H1 (cell line): ENCODE results near the gene TP73. TPM values are rescaled to one million over a fixed set of nuclear protein-coding genes. Genes with fewer than 3 reads are reported as not detected.
A peak's percentile ranks its signal among the peaks of the same experiment; 100 is the strongest.

Experiments
- CTCF ChIA-PET: fragments of 300-600 bp; sonication (Branson Sonifier 250); formaldehyde crosslinking; loops from one replicate; lab custom pipeline; 2021; ENCODE audit not compliant: partially characterized antibody; lab: Charles Lee
- POLR2A ChIA-PET: fragments of 300-600 bp; sonication (Branson Sonifier 250); formaldehyde crosslinking; loops from one replicate; lab custom pipeline; 2021; ENCODE audit warnings: inconsistent platforms; ENCODE audit not compliant: partially characterized antibody; lab: Charles Lee
- DNase-seq, 2 experiments: peaks; one replicate each; pipeline versions ENCODE4 v3.0.0 to v3.0.0-alpha.2; 2010 to 2022; ENCODE audit warnings: low spot score in 2 of 2, low read depth in 1 of 2, mixed read lengths in 1 of 2
- FAIRE-seq: peaks from 2 replicates; lab custom pipeline; 2011; peaks lifted over from hg19 to GRCh38; lab: Jason Lieb, UNC
- H2AFZ ChIP-seq: 2 replicates; pipeline ENCODE4 v1.8.1; 2012; ENCODE audit warnings: low read length, inconsistent platforms
- H2AK5ac ChIP-seq: 2 replicates; pipeline ENCODE4 v1.6.1; 2013; ENCODE audit warnings: low read depth, low read length
- H2BK120ac ChIP-seq: replicated peaks from 2 replicates; pipeline ENCODE3; 2013; ENCODE audit warnings: low read depth, low read length, inconsistent platforms
- H2BK12ac ChIP-seq: 2 replicates; pipeline ENCODE4 v1.6.1; 2013; ENCODE audit warnings: low read depth, low read length
- H2BK15ac ChIP-seq: 2 replicates; pipeline ENCODE4 v1.6.1; 2013; ENCODE audit warnings: low read length
- H2BK20ac ChIP-seq: 2 replicates; pipeline ENCODE4 v1.6.1; 2013; ENCODE audit warnings: low read length
- H2BK5ac ChIP-seq: 2 replicates; pipeline ENCODE4 v1.6.1; 2013; ENCODE audit warnings: low read depth, low read length
- H3K14ac ChIP-seq: 2 replicates; pipeline ENCODE4 v1.6.1; 2013; ENCODE audit warnings: inconsistent platforms; ENCODE audit not compliant: insufficient read length
- H3K18ac ChIP-seq: 2 replicates; pipeline ENCODE4 v1.6.1; 2013; ENCODE audit warnings: low read length; ENCODE audit errors: extremely low read depth
- H3K23ac ChIP-seq: 2 replicates; pipeline ENCODE4 v1.6.1; 2013; ENCODE audit warnings: inconsistent platforms; ENCODE audit not compliant: insufficient read length
- H3K23me2 ChIP-seq: 2 replicates; pipeline ENCODE4 v1.6.1; 2013; ENCODE audit warnings: low read depth, low read length
- H3K27ac ChIP-seq: 2 replicates; pipeline ENCODE4 v1.6.1; 2011; ENCODE audit warnings: low read depth, low read length, inconsistent platforms
- H3K27me3 ChIP-seq, 4 experiments: replicated peaks in 1 of 4; 1 replicate in 1 of 4; 2 replicates in 3 of 4; pipeline versions ENCODE4 v1.6.1 to v1.8.1; 2011 to 2013; ENCODE audit warnings: low read length in 3 of 4, mild to moderate bottlenecking in 3 of 4, inconsistent platforms in 2 of 4, mixed read lengths in 2 of 4, moderate library complexity in 1 of 4; ENCODE audit not compliant: control insufficient read depth in 3 of 4, insufficient read depth in 3 of 4; ENCODE audit errors: extremely low read depth in 1 of 4
- H3K36me3 ChIP-seq, 4 experiments: 2 replicates each; pipeline versions ENCODE4 v1.6.1 to v1.8.1; 2011 to 2013; ENCODE audit warnings: mild to moderate bottlenecking in 4 of 4, low read length in 3 of 4, moderate library complexity in 2 of 4, control low read depth in 1 of 4, inconsistent platforms in 1 of 4; ENCODE audit not compliant: insufficient read depth in 4 of 4, control insufficient read depth in 2 of 4
- H3K4ac ChIP-seq: replicated peaks from 2 replicates; pipeline ENCODE3; 2013; ENCODE audit warnings: low read length, low read depth, mixed read lengths, inconsistent platforms; ENCODE audit not compliant: insufficient read length
- H3K4me1 ChIP-seq, 4 experiments: replicated peaks in 1 of 4; 1 replicate in 1 of 4; 2 replicates in 3 of 4; pipeline versions ENCODE4 v1.6.1 to v1.8.1; 2011 to 2013; ENCODE audit warnings: low read length in 3 of 4, inconsistent platforms in 2 of 4, mixed read lengths in 1 of 4; ENCODE audit not compliant: insufficient read depth in 4 of 4, control insufficient read depth in 3 of 4
- H3K4me2 ChIP-seq, 2 experiments: 2 replicates each; pipeline versions ENCODE4 v1.6.1 to v1.8.1; 2011 to 2013; ENCODE audit warnings: low read depth in 2 of 2, low read length in 2 of 2, control low read depth in 1 of 2, inconsistent platforms in 1 of 2, mild to moderate bottlenecking in 1 of 2; ENCODE audit not compliant: insufficient read depth in 1 of 2
- H3K4me3 ChIP-seq, 4 experiments: fragments of 200-600, 300-600 bp in 1 of 4; sonication (generic), shearing (Covaris generic), sonication (Bioruptor Twin) in 1 of 4; 2 replicates each; pipeline versions ENCODE4 v1.5.1 to v1.8.1; 2011 to 2016; ENCODE audit warnings: low read length in 4 of 4, low read depth in 3 of 4, control low read depth in 2 of 4, inconsistent platforms in 2 of 4, mild to moderate bottlenecking in 2 of 4, mixed read lengths in 1 of 4, moderate library complexity in 1 of 4; ENCODE audit not compliant: insufficient read depth in 2 of 4; ENCODE audit errors: extremely low read depth in 1 of 4
- H3K56ac ChIP-seq: replicated peaks from 2 replicates; pipeline ENCODE3; 2013; ENCODE audit warnings: low read depth, mild to moderate bottlenecking, mixed read lengths, low read length, inconsistent platforms; ENCODE audit not compliant: insufficient read length
- H3K79me1 ChIP-seq: 2 replicates; pipeline ENCODE4 v1.6.1; 2013; ENCODE audit warnings: low read depth, low read length, control low read depth
- H3K79me2 ChIP-seq, 2 experiments: 2 replicates each; pipeline versions ENCODE4 v1.6.1 to v1.8.1; 2012 to 2013; ENCODE audit warnings: low read length in 2 of 2, mild to moderate bottlenecking in 2 of 2, inconsistent platforms in 1 of 2; ENCODE audit not compliant: insufficient read depth in 2 of 2, control insufficient read depth in 1 of 2
- H3K9ac ChIP-seq, 4 experiments: replicated peaks in 1 of 4; 1 replicate in 1 of 4; 2 replicates in 3 of 4; pipeline versions ENCODE4 v1.6.1 to v1.8.1; 2011 to 2013; ENCODE audit warnings: low read depth in 3 of 4, low read length in 3 of 4, control low read depth in 2 of 4, mild to moderate bottlenecking in 2 of 4, moderate library complexity in 2 of 4, inconsistent platforms in 1 of 4; ENCODE audit errors: extremely low read depth in 1 of 4
- H3K9me3 ChIP-seq, 2 experiments: 2 replicates each; pipeline versions ENCODE4 v1.6.1 to v1.8.1; 2012 to 2013; ENCODE audit warnings: mild to moderate bottlenecking in 2 of 2, moderate library complexity in 2 of 2, control low read depth in 1 of 2, inconsistent platforms in 1 of 2, low read depth in 1 of 2, low read length in 1 of 2, mixed read lengths in 1 of 2; ENCODE audit not compliant: insufficient read depth in 2 of 2
- H4K20me1 ChIP-seq, 2 experiments: replicated peaks in 1 of 2; 2 replicates each; pipeline versions ENCODE3 to v1.8.1; 2011 to 2013; ENCODE audit warnings: inconsistent platforms in 2 of 2, low read length in 2 of 2, mild to moderate bottlenecking in 1 of 2; ENCODE audit not compliant: insufficient read depth in 2 of 2, control insufficient read depth in 1 of 2
- H4K5ac ChIP-seq: 2 replicates; pipeline ENCODE4 v1.6.1; 2013; ENCODE audit warnings: low read length, low read depth, mixed read lengths, inconsistent platforms; ENCODE audit not compliant: insufficient read length
- H4K8ac ChIP-seq: 2 replicates; pipeline ENCODE4 v1.8.0; 2013; ENCODE audit warnings: mild to moderate bottlenecking, moderate library complexity, low read length, inconsistent platforms; ENCODE audit not compliant: insufficient read depth; ENCODE audit errors: extremely low read depth
- H4K91ac ChIP-seq: replicated peaks from 2 replicates; pipeline ENCODE3; 2013; ENCODE audit warnings: low read length, mixed read lengths, inconsistent platforms; ENCODE audit not compliant: insufficient read length
- BCL11A ChIP-seq, 2 experiments: IDR thresholded peaks; one replicate each; pipeline ENCODE4 v1.6.1; 2011; ENCODE audit warnings: low read depth in 2 of 2, low read length in 2 of 2, mild to moderate bottlenecking in 2 of 2
- NRF1 ChIP-seq: IDR thresholded peaks from 2 replicates; pipeline ENCODE4 v1.6.1; 2011; ENCODE audit warnings: mild to moderate bottlenecking, low read depth, low read length, improper control_type of control experiment
- RBBP5 ChIP-seq: IDR thresholded peaks from 2 replicates; pipeline ENCODE4 v1.7.1; 2012; ENCODE audit warnings: low read depth, mild to moderate bottlenecking, inconsistent platforms, low read length, moderate library complexity, borderline replicate concordance
- SIN3A ChIP-seq, 2 experiments: IDR thresholded peaks in 1 of 2; conservative IDR thresholded peaks in 1 of 2; 2 replicates each; pipeline ENCODE4 v1.6.1; 2011 to 2012; ENCODE audit warnings: low read length in 2 of 2, improper control_type of control experiment in 1 of 2, low read depth in 1 of 2, mild to moderate bottlenecking in 1 of 2
- SP2 ChIP-seq: IDR thresholded peaks from 2 replicates; pipeline ENCODE4 v1.6.1; 2012; ENCODE audit warnings: mild to moderate bottlenecking, low read length, inconsistent platforms
- SRF ChIP-seq: IDR thresholded peaks from 2 replicates; pipeline ENCODE4 v1.6.1; 2011; ENCODE audit warnings: mild to moderate bottlenecking, low read depth, low read length, moderate library complexity
- TAF1 ChIP-seq: IDR thresholded peaks from 2 replicates; pipeline ENCODE4 v1.6.1; 2011; ENCODE audit warnings: mild to moderate bottlenecking, low read depth, low read length
- WGBS, 2 experiments: shearing (Covaris generic) in 1 of 2; methylation state at CpG; one replicate each; pipeline versions ENCODE4 v1.1.6 to v1.1.7; 2013 to 2015; ENCODE audit warnings: low lambda C conversion rate in 2 of 2, mixed read lengths in 2 of 2, inconsistent platforms in 1 of 2, low coverage in 1 of 2, missing lambda C conversion rate in 1 of 2; ENCODE audit not compliant: insufficient replicate concordance in 2 of 2, insufficient coverage in 1 of 2, insufficient read length in 1 of 2; ENCODE audit errors: extremely low coverage in 1 of 2, missing lambda C conversion rate in 1 of 2; 5-methylcytosine and 5-hydroxymethylcytosine counted together
- polyA plus RNA-seq, 7 experiments: library from polyadenylated mRNA; depleted of rRNA in 3 of 7; stranded (reverse) in 5 of 7; unstranded in 2 of 7; fragments of >200 nt in 5 of 7; fragments of 200-250 nt in 2 of 7; gene quantifications; 1 replicate in 5 of 7; 2 replicates in 1 of 7; 4 replicates in 1 of 7; pipeline versions ENCODE4 v1.2.1 to v1.2.3, GENCODE V29; 2011 to 2013; ENCODE audit warnings: missing spikeins in 2 of 7, mixed read lengths in 2 of 7
- total RNA-seq: library from RNA; stranded (reverse); fragmentation: NEBNext Ultra II Directional; extraction: Animal tissue kit (Norgen Biotek cat#: 25700); gene quantifications from 2 replicates; pipeline ENCODE4 v1.2.1, GENCODE V29; 2021
- TF ChIP-seq, protein P1 (sequence below), 3 experiments: IDR thresholded peaks; 1 replicate in 2 of 3; 2 replicates in 1 of 3; pipeline versions ENCODE4 v1.5.1 to v1.6.1; 2011; ENCODE audit warnings: low read length in 3 of 3, mild to moderate bottlenecking in 3 of 3, inconsistent platforms in 2 of 3, low read depth in 1 of 3, moderate library complexity in 1 of 3; ENCODE audit not compliant: insufficient read depth in 1 of 3; ENCODE audit errors: control extremely low read depth in 1 of 3

TP73 gene
- total and polyA plus RNA-seq, 2 of the 8 experiments (the other 6 are each of a cell fraction or from before 2014, with no cell fraction given): 2.6 to 3.1 TPM

DNA sequence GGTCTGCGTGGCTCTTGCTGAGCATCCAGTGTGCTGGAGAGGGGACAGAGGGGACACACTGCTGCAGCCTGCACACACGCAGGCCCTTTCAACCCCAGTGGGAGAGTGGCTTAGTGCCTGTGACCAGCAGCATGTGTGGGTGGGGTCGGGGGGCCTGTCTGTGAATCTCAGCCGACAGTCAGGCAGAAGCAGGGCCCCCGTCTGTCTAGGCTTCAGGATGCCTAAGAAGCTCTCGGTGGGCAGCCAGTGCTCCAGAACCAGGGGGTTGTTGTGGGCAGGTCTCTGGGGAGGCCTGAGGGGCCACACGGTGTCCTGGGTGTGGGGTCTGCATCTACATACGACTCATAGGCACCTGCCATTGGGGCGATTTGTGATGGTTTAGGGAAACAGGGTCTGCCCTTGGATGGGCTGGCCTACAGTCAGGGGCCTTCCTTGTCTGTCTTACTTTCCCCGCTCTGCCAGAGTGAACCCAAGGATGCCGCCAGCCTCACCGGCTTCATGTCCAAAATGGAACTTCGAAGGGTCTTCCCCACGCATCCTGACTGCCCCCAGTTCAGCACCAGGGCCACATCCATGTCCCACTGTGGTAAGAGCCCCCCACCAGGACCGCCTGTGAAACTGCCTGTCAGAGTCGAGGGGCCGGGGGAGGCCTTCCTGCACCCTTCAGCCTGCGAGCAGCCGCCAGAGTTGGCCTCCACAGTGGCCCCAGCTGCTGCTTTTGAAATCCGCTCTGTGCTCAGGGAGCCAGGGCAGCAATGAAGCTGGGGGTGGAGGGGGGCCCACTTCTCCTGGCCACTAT, 101.5 kb downstream of the TP73 start:
- no peaks in the 10 kb centered on the region for H4K20me1 ChIP-seq
- WGBS, 2 experiments: 90% methylated on average over 20 of the region's 20 CpGs; no CpG with 5 or more reads in 1 of the 2 experiments
- TF ChIP-seq SP2 (no peak), RBBP5 (no peak), SRF (no peak), TAF1 (no peak), SIN3A (conservative IDR thresholded peaks at IDR 0.05 in 1 of 2, IDR thresholded peaks at IDR 0.05 in 1 of 2; ENCODE audit: low read depth in 1 of 2, low read length in 2 of 2) (no peak), BCL11A (IDR thresholded peaks at IDR 0.05; ENCODE audit: low read depth in 2 of 2, low read length in 2 of 2) (no peak), NRF1 (no peak)
- TF ChIP-seq, protein P1, sequence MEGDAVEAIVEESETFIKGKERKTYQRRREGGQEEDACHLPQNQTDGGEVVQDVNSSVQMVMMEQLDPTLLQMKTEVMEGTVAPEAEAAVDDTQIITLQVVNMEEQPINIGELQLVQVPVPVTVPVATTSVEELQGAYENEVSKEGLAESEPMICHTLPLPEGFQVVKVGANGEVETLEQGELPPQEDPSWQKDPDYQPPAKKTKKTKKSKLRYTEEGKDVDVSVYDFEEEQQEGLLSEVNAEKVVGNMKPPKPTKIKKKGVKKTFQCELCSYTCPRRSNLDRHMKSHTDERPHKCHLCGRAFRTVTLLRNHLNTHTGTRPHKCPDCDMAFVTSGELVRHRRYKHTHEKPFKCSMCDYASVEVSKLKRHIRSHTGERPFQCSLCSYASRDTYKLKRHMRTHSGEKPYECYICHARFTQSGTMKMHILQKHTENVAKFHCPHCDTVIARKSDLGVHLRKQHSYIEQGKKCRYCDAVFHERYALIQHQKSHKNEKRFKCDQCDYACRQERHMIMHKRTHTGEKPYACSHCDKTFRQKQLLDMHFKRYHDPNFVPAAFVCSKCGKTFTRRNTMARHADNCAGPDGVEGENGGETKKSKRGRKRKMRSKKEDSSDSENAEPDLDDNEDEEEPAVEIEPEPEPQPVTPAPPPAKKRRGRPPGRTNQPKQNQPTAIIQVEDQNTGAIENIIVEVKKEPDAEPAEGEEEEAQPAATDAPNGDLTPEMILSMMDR (IDR thresholded peaks at IDR 0.05; ENCODE audit: control extremely low read depth in 1 of 3, insufficient read depth in 1 of 3, low read depth in 1 of 3, low read length in 3 of 3): no peak

More for the DNA sequence above, 101.5 kb downstream of the TP73 start:
- Histone ChIP-seq H3K18ac (no peak overlapping the region), H2BK15ac (no peak overlapping the region), H3K56ac (no peak overlapping the region), H3K36me3 (no peaks in the 10 kb centered on the region), H3K27ac (no peak overlapping the region), H3K9ac (no peak overlapping the region), H2BK120ac (no peak overlapping the region), H3K79me2 (no peaks in the 10 kb centered on the region), H3K14ac (no peak overlapping the region), H3K9me3 (no peaks in the 10 kb centered on the region; a peak in 1 of 4 replicates), H3K27me3 (peaks cover 0 to 3% (median 0%) of the 10 kb centered on the region in 4 experiments; a peak in 5 of 7 replicates), H3K4me3 (no peak overlapping the region), H4K5ac (no peak overlapping the region), H4K8ac (peak overlapping the region; percentile 25; the same call in 1 of the 2 replicates), H3K23me2 (no peaks in the 10 kb centered on the region), H3K79me1 (no peaks in the 10 kb centered on the region), H2BK5ac (no peak overlapping the region), H2BK20ac (no peak overlapping the region), H3K4me2 (no peak overlapping the region), H4K91ac (no peak overlapping the region), H2AK5ac (no peak overlapping the region), H3K23ac (no peak overlapping the region), H2AFZ (no peak overlapping the region), H3K4me1 (no peaks in the 10 kb centered on the region), H3K4ac (no peak overlapping the region), H2BK12ac (no peak overlapping the region)
- POLR2A ChIA-PET: interaction anchor here (1.2 kb wide), 1 partner anchor 27 kb away, joined by 3 read pairs; no protein-coding TSS in a partner anchor
- DNase-seq: no peak
- FAIRE-seq: no peak
- CTCF ChIA-PET: interaction anchor here (1.4 kb wide), 1 partner anchor 104 kb away, joined by 3 read pairs; the partner anchor contains the start of gene DFFB
